CD4-positive, alpha-beta memory T cell (primary cell): ENCODE data around the gene SYT8. TPM values are rescaled to one million over a fixed set of nuclear protein-coding genes. Genes with fewer than 3 reads are reported as not detected.

Experiments
- CTCF ChIA-PET: fragments of 350-600 bp; sonication (Branson Sonifier 250); formaldehyde crosslinking; loops from one replicate; lab custom pipeline; 2021; ENCODE audit warnings: inconsistent platforms; ENCODE audit not compliant: partially characterized antibody; lab: Charles Lee
- POLR2A ChIA-PET: fragments of 350-600 bp; sonication (Branson Sonifier 250); formaldehyde crosslinking; loops from one replicate; lab custom pipeline; 2021; ENCODE audit not compliant: partially characterized antibody; lab: Charles Lee
- DNase-seq, 5 donors: peaks; one replicate each; pipeline versions ENCODE4 v3.0.0 to v3.0.0-alpha.2; 2020 to 2022; ENCODE audit warnings: mixed read lengths in 1 of 5
- H3K27ac ChIP-seq: one replicate; pipeline ENCODE4 v1.7.0; 2013; ENCODE audit warnings: low read depth, low read length
- H3K27me3 ChIP-seq: 2 replicates; pipeline ENCODE4 v1.7.0; 2013; ENCODE audit warnings: mild to moderate bottlenecking, low read length, moderate library complexity; ENCODE audit not compliant: insufficient read depth
- H3K36me3 ChIP-seq: 2 replicates; pipeline ENCODE4 v1.7.0; 2013; ENCODE audit warnings: mild to moderate bottlenecking, low read length, moderate library complexity; ENCODE audit not compliant: insufficient read depth
- H3K4me1 ChIP-seq: 2 replicates; pipeline ENCODE4 v1.7.0; 2013; ENCODE audit warnings: mild to moderate bottlenecking, low read length, moderate library complexity; ENCODE audit not compliant: insufficient read depth
- H3K4me3 ChIP-seq, 2 donors: one replicate each; pipeline ENCODE4 v1.7.0; 2013; ENCODE audit warnings: low read length in 2 of 2, mild to moderate bottlenecking in 1 of 2
- H3K9me3 ChIP-seq, 2 donors: one replicate each; pipeline ENCODE4 v1.7.0; 2013; ENCODE audit warnings: low read length in 2 of 2, control low read depth in 1 of 2; ENCODE audit not compliant: control insufficient read depth in 1 of 2
- H3K27ac Mint-ChIP-seq, 7 donors: one replicate each; pipeline ENCODE4 v1.8.0; 2020 to 2021; ENCODE audit warnings: mixed read lengths in 7 of 7, mild to moderate bottlenecking in 6 of 7, inconsistent platforms in 3 of 7, moderate library complexity in 3 of 7
- H3K27me3 Mint-ChIP-seq, 2 donors: one replicate each; pipeline ENCODE4 v1.8.0; 2020 to 2021; ENCODE audit warnings: mixed read lengths in 2 of 2
- H3K36me3 Mint-ChIP-seq, 2 donors: one replicate each; pipeline ENCODE4 v1.8.0; 2020 to 2021; ENCODE audit warnings: mixed read lengths in 2 of 2, inconsistent platforms in 1 of 2, mild to moderate bottlenecking in 1 of 2
- H3K4me1 Mint-ChIP-seq, 4 donors: one replicate each; pipeline ENCODE4 v1.8.0; 2020 to 2021; ENCODE audit warnings: mixed read lengths in 4 of 4, mild to moderate bottlenecking in 1 of 4
- H3K4me3 Mint-ChIP-seq, 8 donors: one replicate each; pipeline ENCODE4 v1.8.0; 2020 to 2021; ENCODE audit warnings: mixed read lengths in 8 of 8, mild to moderate bottlenecking in 7 of 8, moderate library complexity in 6 of 8, inconsistent platforms in 3 of 8
- H3K9me3 Mint-ChIP-seq, 8 donors: one replicate each; pipeline ENCODE4 v1.8.0; 2020 to 2021; ENCODE audit warnings: mixed read lengths in 8 of 8, mild to moderate bottlenecking in 5 of 8, inconsistent platforms in 3 of 8, moderate library complexity in 1 of 8
- intact Hi-C: fragments of 100-400 bp; cut with micrococcal nuclease; formaldehyde crosslinking; loops from one replicate; pipeline ENCODE4 v1.15.1; 2023
- polyA plus RNA-seq, 2 donors: library from polyadenylated mRNA; unstranded; fragments of 300-500 nt; fragmentation: Illumina TruSeq; gene quantifications; one replicate each; pipeline ENCODE4 v1.2.3, GENCODE V29; 2021
- total RNA-seq, 2 experiments: library from RNA; stranded (reverse); gene quantifications; one replicate each; pipeline ENCODE4 v1.2.3, GENCODE V29; 2021

SYT8 gene, protein sequence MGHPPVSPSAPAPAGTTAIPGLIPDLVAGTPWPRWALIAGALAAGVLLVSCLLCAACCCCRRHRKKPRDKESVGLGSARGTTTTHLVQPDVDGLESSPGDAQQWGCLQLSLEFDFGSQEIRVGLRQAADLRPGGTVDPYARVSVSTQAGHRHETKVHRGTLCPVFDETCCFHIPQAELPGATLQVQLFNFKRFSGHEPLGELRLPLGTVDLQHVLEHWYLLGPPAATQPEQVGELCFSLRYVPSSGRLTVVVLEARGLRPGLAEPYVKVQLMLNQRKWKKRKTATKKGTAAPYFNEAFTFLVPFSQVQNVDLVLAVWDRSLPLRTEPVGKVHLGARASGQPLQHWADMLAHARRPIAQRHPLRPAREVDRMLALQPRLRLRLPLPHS
- total RNA-seq (not detected), polyA plus RNA-seq (not detected)

DNA sequence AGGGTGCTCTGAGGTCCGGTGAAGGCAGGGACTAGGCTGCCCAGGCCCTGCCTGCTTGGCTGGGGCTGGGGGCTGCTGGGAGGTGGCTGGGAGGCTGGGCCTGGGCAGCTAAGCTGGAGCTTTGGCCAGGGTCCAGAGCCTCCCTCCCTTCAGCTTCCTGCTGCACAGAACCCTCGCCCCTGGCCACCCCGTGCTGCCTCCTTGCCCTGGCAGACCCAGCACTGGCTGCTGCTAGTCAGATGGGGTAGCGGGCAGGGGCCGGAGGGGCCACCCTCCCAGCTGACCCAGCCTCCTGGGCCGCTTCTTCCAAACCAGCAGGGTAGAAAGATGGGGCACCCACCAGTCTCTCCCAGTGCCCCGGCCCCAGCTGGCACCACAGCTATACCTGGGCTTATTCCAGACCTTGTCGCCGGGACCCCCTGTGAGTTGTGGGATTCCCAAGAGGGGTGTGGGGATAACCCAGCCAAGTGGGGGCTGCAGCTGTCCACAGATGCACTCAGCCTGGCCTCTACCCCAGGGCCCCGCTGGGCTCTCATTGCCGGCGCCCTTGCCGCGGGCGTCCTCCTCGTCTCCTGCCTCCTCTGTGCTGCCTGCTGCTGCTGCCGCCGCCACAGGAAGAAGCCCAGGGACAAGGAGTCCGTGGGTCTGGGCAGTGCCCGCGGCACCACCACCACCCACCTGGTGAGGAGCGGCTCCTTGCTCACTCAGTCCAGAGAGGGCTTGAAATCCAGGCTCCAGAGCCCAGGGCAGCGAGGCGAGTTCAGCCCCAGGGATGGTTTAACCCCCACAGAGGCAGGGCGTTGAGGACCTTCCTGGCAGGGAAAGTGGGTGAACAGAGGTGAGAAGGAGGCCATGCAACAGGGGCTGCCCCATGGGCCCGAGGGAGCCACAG, at the start of gene SYT8:
TSS of gene SYT8 (plus strand) at position 212 of the 892 bp plus-strand sequence. CDS start at position 328, 116 bp downstream.
- Mint-ChIP-seq H3K4me3 (no peak within 1 kb of the TSS), H3K36me3 (no peaks in the 10 kb centered on the region), H3K27ac (no peak within 1 kb of the TSS), H3K4me1 (peaks cover 4 to 5% (median 5%) of the 10 kb centered on the region in 4 donors), H3K9me3 (no peaks in the 10 kb centered on the region), H3K27me3 (peaks cover 3% of the 10 kb centered on the region in 2 donors)
- peak in 1 of 5 donors; percentile 24 for DNase-seq
- POLR2A ChIA-PET: interaction anchor here (0.7 to 3.3 kb wide), 3 partner anchors 18 to 141 kb away, joined by 3 to 25 read pairs (median 4); partner anchors contain the start of gene LSP1
- no peak within 1 kb of the TSS for H3K27ac ChIP-seq
- CTCF ChIA-PET: interaction anchor here (0.9 to 10.0 kb wide), 12 partner anchors 10 to 316 kb away, joined by 3 to 351 read pairs (median 6); partner anchors contain the start of gene LSP1
- no peak within 1 kb of the TSS for H3K4me3 ChIP-seq
- no peaks in the 10 kb centered on the region for H3K36me3 ChIP-seq
- no peaks in the 10 kb centered on the region for H3K27me3 ChIP-seq
- H3K9me3 ChIP-seq: no peaks in the 10 kb centered on the region
- intact Hi-C loops: no loop called here
- peaks cover 19% of the 10 kb centered on the region for H3K4me1 ChIP-seq

DNA sequence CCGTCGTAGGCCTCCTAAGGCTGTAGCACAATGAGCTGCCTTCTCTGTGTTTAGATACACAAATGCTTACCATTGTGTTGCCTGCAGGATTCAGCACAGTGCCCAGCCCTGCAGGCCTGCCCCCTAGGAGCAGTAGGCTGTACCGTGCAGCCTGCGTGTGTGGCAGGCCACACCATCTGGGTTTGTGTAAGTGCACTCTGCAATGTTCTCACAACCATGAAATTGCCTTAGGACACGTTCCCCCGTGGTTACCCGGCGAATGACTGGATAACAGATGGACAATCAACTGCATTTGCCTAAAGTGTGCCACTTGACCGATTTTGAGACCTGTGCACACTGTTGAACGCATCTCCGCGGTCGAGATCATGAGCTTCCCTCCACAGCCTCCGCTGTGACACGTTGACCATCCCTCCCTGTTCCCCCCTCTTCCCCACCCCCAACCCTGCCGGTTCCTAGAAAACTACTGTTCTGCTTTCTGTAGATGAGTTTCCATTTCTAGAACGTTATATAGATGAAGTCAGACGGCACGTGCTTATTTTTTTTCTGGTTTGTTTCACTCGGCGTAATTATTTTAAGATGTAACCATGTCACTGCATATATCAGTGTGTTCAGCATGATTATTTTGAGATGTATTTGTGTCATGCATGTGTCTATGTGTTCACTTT, 48.9 kb upstream of the SYT8 start:
- no peaks in the 10 kb centered on the region for H3K27me3 ChIP-seq
- no peaks in the 10 kb centered on the region for H3K36me3 Mint-ChIP-seq
- H3K9me3 Mint-ChIP-seq: peaks cover 0 to 3% (median 0%) of the 10 kb centered on the region in 8 donors
- no peak overlapping the region for H3K27ac Mint-ChIP-seq
- H3K27ac ChIP-seq: no peak overlapping the region
- H3K4me3 Mint-ChIP-seq: no peak overlapping the region
- CTCF ChIA-PET: interaction anchor here (1.2 kb wide), 1 partner anchor 92 kb away, joined by 5 read pairs; no protein-coding TSS in a partner anchor
- no peak for DNase-seq
- H3K36me3 ChIP-seq: no peaks in the 10 kb centered on the region
- H3K27me3 Mint-ChIP-seq: peaks cover 0 to 3% of the 10 kb centered on the region in 2 donors
- H3K4me1 Mint-ChIP-seq: peaks cover 0 to 2% (median 1%) of the 10 kb centered on the region in 4 donors
- H3K4me1 ChIP-seq: no peaks in the 10 kb centered on the region
- POLR2A ChIA-PET: no interaction called here
- no peaks in the 10 kb centered on the region for H3K9me3 ChIP-seq
- no peak overlapping the region for H3K4me3 ChIP-seq
- intact Hi-C loops: no loop called here

DNA sequence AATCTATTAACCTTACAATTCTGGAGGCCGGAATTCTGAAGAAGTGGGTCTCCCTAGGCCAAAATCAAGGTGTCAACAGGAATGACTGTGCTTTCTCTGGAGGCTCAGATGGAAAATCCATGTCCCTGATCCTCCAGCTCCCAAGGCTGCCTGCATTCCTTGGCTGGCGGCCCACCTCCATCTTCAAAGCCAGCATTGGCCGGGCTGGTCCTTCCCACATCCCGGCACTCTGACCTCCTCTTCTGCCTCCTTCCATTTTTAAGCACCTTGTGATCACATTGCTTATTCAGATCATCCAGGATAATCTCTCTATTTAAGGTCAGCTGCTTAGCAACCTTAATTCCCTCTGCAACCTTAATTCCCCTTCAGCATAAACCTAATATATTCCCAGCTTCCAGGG, 48.3 kb upstream of the SYT8 start:
- H3K27ac Mint-ChIP-seq: no peak overlapping the region
- ChIA-PET CTCF (no interaction called here), POLR2A (no interaction called here)
- no peak overlapping the region for H3K4me3 ChIP-seq
- intact Hi-C loops: no loop called here
- H3K27ac ChIP-seq: no peak overlapping the region
- no peaks in the 10 kb centered on the region for H3K9me3 ChIP-seq
- H3K4me1 ChIP-seq: no peaks in the 10 kb centered on the region
- H3K4me3 Mint-ChIP-seq: no peak overlapping the region
- peaks cover 0 to 2% (median 1%) of the 10 kb centered on the region in 4 donors for H3K4me1 Mint-ChIP-seq
- H3K9me3 Mint-ChIP-seq: peaks cover 0 to 3% (median 0%) of the 10 kb centered on the region in 8 donors
- no peak for DNase-seq
- peaks cover 0 to 3% of the 10 kb centered on the region in 2 donors for H3K27me3 Mint-ChIP-seq
- no peaks in the 10 kb centered on the region for H3K36me3 Mint-ChIP-seq
- no peaks in the 10 kb centered on the region for H3K27me3 ChIP-seq
- H3K36me3 ChIP-seq: no peaks in the 10 kb centered on the region

DNA sequence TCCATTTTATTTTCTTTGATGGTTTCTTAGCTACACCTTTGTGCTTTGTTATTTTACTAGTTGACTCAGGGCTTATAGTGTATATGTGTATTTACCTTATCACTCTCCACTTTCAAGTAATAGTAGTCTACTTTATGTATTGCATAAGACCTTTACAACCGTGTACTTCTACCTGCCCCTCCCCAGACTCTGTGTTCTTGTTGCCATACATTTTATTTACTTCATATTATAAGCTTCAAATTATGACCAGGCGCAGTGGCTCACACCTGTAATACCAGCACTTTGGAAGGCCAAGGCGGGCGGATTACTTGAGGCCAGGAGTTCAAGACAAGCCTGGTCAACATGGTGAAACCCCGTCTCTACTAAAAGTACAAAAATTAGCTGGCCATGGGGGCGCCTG, 42.9 kb upstream of the SYT8 start:
- no peak overlapping the region for H3K27ac ChIP-seq
- no peaks in the 10 kb centered on the region for H3K9me3 ChIP-seq
- H3K4me3 ChIP-seq: no peak overlapping the region
- Mint-ChIP-seq H3K4me1 (peaks cover 0 to 6% (median 5%) of the 10 kb centered on the region in 4 donors), H3K27ac (peak overlapping the region in 1 of 7 donors; percentile 41), H3K36me3 (peaks cover 0 to 4% of the 10 kb centered on the region in 2 donors), H3K9me3 (peaks cover 0 to 11% (median 3%) of the 10 kb centered on the region in 8 donors), H3K4me3 (no peak overlapping the region), H3K27me3 (peaks cover 12 to 15% of the 10 kb centered on the region in 2 donors)
- CTCF ChIA-PET: interaction anchor here (1.1 to 2.5 kb wide), 3 partner anchors 23 to 98 kb away, joined by 3 to 8 read pairs (median 6); no protein-coding TSS in a partner anchor
- no peaks in the 10 kb centered on the region for H3K36me3 ChIP-seq
- POLR2A ChIA-PET: no interaction called here
- no peaks in the 10 kb centered on the region for H3K27me3 ChIP-seq
- intact Hi-C loops: no loop called here
- peaks cover 5% of the 10 kb centered on the region for H3K4me1 ChIP-seq
- DNase-seq: no peak

DNA sequence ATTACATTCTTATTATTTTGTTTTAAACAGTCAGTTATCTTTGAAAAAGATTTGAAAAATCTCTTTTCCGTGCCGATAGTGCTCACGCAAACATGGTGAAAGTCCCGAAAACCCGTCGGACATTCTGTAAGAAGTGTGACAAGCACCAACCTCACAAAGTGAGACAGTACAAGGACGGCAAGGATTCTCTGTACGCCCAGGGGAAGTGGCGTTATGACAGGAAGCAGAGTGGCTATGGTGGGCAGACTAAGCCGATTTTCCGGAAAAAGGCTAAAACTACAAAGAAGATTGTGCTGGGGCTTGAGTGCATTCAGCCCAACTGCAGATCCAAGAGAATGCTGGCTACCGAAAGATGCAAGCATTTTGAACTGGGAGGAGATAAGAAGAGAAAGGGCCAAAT, 42.3 kb upstream of the SYT8 start:
- Mint-ChIP-seq H3K36me3 (peaks cover 0 to 4% of the 10 kb centered on the region in 2 donors), H3K4me1 (peaks cover 0 to 6% (median 5%) of the 10 kb centered on the region in 4 donors), H3K4me3 (peak overlapping the region in 4 of 8 donors; percentile 23 to 64 (median 56)), H3K27me3 (peaks cover 14 to 16% of the 10 kb centered on the region in 2 donors), H3K27ac (no peak overlapping the region), H3K9me3 (peaks cover 0 to 11% (median 3%) of the 10 kb centered on the region in 8 donors)
- Histone ChIP-seq H3K9me3 (no peaks in the 10 kb centered on the region), H3K27me3 (no peaks in the 10 kb centered on the region), H3K36me3 (no peaks in the 10 kb centered on the region), H3K4me3 (no peak overlapping the region), H3K4me1 (peaks cover 5% of the 10 kb centered on the region), H3K27ac (no peak overlapping the region)
- DNase-seq: no peak
- ChIA-PET CTCF (interaction anchor here (2.4 to 2.5 kb wide), 2 partner anchors 40 to 99 kb away, joined by 6 to 8 read pairs; no protein-coding TSS in a partner anchor), POLR2A (no interaction called here)
- intact Hi-C loops: no loop called here

DNA sequence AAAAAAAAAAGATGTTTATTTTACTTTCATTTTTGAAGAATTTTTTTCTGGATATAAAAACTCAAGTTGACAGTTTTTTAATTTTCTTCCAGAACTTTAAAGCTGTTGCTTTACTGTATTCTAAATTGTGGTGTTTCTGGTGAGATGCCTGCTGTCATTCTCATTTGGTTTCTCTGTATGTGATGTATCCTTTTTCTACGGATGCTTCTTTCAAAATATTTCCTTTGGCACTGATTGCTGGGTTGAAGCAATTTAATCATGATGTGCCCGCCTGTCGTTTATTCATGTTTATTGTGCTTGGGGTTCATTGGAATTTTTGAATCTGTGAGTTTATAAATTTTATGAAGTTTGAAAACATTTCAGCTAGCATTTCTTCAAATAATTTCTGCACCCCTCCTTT, 41.7 kb upstream of the SYT8 start:
- no peak for DNase-seq
- intact Hi-C loops: no loop called here
- Mint-ChIP-seq H3K27me3 (peaks cover 16% of the 10 kb centered on the region in 2 donors), H3K4me3 (peak overlapping the region in 1 of 8 donors; percentile 6), H3K36me3 (peaks cover 0 to 4% of the 10 kb centered on the region in 2 donors), H3K27ac (no peak overlapping the region), H3K9me3 (peaks cover 0 to 11% (median 3%) of the 10 kb centered on the region in 8 donors), H3K4me1 (peaks cover 0 to 6% (median 5%) of the 10 kb centered on the region in 4 donors)
- H3K27me3 ChIP-seq: no peaks in the 10 kb centered on the region
- no peak overlapping the region for H3K27ac ChIP-seq
- ChIA-PET POLR2A (no interaction called here), CTCF (interaction anchor here (2.4 to 2.5 kb wide), 2 partner anchors 40 to 99 kb away, joined by 6 to 8 read pairs; no protein-coding TSS in a partner anchor)
- H3K4me3 ChIP-seq: no peak overlapping the region
- no peaks in the 10 kb centered on the region for H3K36me3 ChIP-seq
- H3K9me3 ChIP-seq: no peaks in the 10 kb centered on the region
- peaks cover 5% of the 10 kb centered on the region for H3K4me1 ChIP-seq
